WTC11 (cell line): Measurements from ENCODE around the gene PTX4. TPM values are rescaled to one million over a fixed set of nuclear protein-coding genes. Genes with fewer than 3 reads are reported as not detected.

ENCODE experiments used
- ATAC-seq: fragments of 200-7000 bp; cut with Tn5 transposase; 2 replicates; pipeline ENCODE4 v1.10.0; 2021; ENCODE audit warnings: mild to moderate bottlenecking, moderate library complexity
- CTCF ChIA-PET: fragments of 300-600 bp; sonication (Branson Sonifier 250); formaldehyde crosslinking; loops from one replicate; lab custom pipeline; 2021; ENCODE audit warnings: antibody characterized with exemption; lab: Charles Lee
- POLR2A ChIA-PET: fragments of 350-600 bp; sonication (Branson Sonifier 250); formaldehyde crosslinking; loops from one replicate; lab custom pipeline; 2021; ENCODE audit warnings: antibody characterized with exemption; lab: Charles Lee
- DNase-seq: peaks from one replicate; pipeline ENCODE4 v3.0.0; 2021; ENCODE audit warnings: low spot score
- H3K27ac Mint-ChIP-seq: 2 replicates; pipeline ENCODE4 v1.8.0; 2021; ENCODE audit warnings: mixed read lengths
- H3K27me3 Mint-ChIP-seq: 2 replicates; pipeline ENCODE4 v1.8.0; 2021; ENCODE audit warnings: low read depth, mild to moderate bottlenecking, moderate library complexity, mixed read lengths
- H3K36me3 Mint-ChIP-seq: 2 replicates; pipeline ENCODE4 v1.8.0; 2021; ENCODE audit warnings: mixed read lengths
- H3K4me1 Mint-ChIP-seq: 2 replicates; pipeline ENCODE4 v1.8.0; 2022; ENCODE audit warnings: mixed read lengths
- H3K4me3 Mint-ChIP-seq: 2 replicates; pipeline ENCODE4 v1.8.0; 2021; ENCODE audit warnings: mild to moderate bottlenecking, moderate library complexity, mixed read lengths
- H3K9me3 Mint-ChIP-seq: 2 replicates; pipeline ENCODE4 v1.8.0; 2021; ENCODE audit warnings: mixed read lengths
- ATF1 ChIP-seq: sonication (generic); formaldehyde crosslinking; IDR thresholded peaks from 2 replicates; pipeline ENCODE4 v1.8.1; 2023; ENCODE audit warnings: mild to moderate bottlenecking, moderate library complexity, missing genetic modification reagents
- CBFB ChIP-seq: sonication (generic); formaldehyde crosslinking; IDR thresholded peaks from 2 replicates; pipeline ENCODE4 v1.8.1; 2022; ENCODE audit warnings: mild to moderate bottlenecking, low read depth, missing genetic modification reagents
- CREM ChIP-seq: sonication (generic); formaldehyde crosslinking; IDR thresholded peaks from 2 replicates; pipeline ENCODE4 v1.8.1; 2022; ENCODE audit warnings: mild to moderate bottlenecking, missing genetic modification reagents, moderate library complexity
- E2F1 ChIP-seq: sonication (generic); formaldehyde crosslinking; IDR thresholded peaks from 2 replicates; pipeline ENCODE4 v1.8.0; 2022; ENCODE audit warnings: mild to moderate bottlenecking, missing genetic modification reagents
- FOXJ3 ChIP-seq: sonication (generic); formaldehyde crosslinking; IDR thresholded peaks from 2 replicates; pipeline ENCODE4 v1.9.0; 2021; ENCODE audit warnings: missing genetic modification reagents, mild to moderate bottlenecking, borderline replicate concordance
- FOXK1 ChIP-seq: sonication (generic); formaldehyde crosslinking; IDR thresholded peaks from 2 replicates; pipeline ENCODE4 v1.8.0; 2022; ENCODE audit warnings: mild to moderate bottlenecking, moderate library complexity, missing genetic modification reagents
- FOXP1 ChIP-seq: sonication (generic); formaldehyde crosslinking; IDR thresholded peaks from 2 replicates; pipeline ENCODE4 v1.8.0; 2022; ENCODE audit warnings: missing genetic modification reagents, mild to moderate bottlenecking, moderate library complexity, borderline replicate concordance
- GTF2I ChIP-seq: fragments of 250-450 bp; sonication (Bioruptor Pico); conservative IDR thresholded peaks from 2 replicates; pipeline ENCODE4 v1.4.0; 2021; ENCODE audit warnings: mild to moderate bottlenecking
- HMGA2 ChIP-seq: fragments of 250-450 bp; sonication (Bioruptor Pico); IDR thresholded peaks from 2 replicates; pipeline ENCODE4 v1.4.0; 2021; ENCODE audit warnings: mild to moderate bottlenecking, moderate library complexity
- KAT7 ChIP-seq: sonication (generic); formaldehyde crosslinking; IDR thresholded peaks from 2 replicates; pipeline ENCODE4 v1.8.1; 2023; ENCODE audit warnings: missing genetic modification reagents, mild to moderate bottlenecking, borderline replicate concordance
- MYBL2 ChIP-seq: sonication (generic); formaldehyde crosslinking; IDR thresholded peaks from 2 replicates; pipeline ENCODE4 v1.8.1; 2023; ENCODE audit warnings: mild to moderate bottlenecking, moderate library complexity, missing genetic modification reagents
- NR2C2 ChIP-seq: sonication (generic); formaldehyde crosslinking; IDR thresholded peaks from 2 replicates; pipeline ENCODE4 v1.8.0; 2022; ENCODE audit warnings: mild to moderate bottlenecking, missing genetic modification reagents
- TEAD4 ChIP-seq: sonication (generic); formaldehyde crosslinking; IDR thresholded peaks from 2 replicates; pipeline ENCODE4 v1.8.0; 2022; ENCODE audit warnings: mild to moderate bottlenecking, missing genetic modification reagents
- TP53 ChIP-seq: sonication (generic); formaldehyde crosslinking; IDR thresholded peaks from 2 replicates; pipeline ENCODE4 v1.8.1; 2023; ENCODE audit warnings: mild to moderate bottlenecking, missing genetic modification reagents
- ZNF263 ChIP-seq: sonication (generic); formaldehyde crosslinking; IDR thresholded peaks from 2 replicates; pipeline ENCODE4 v1.8.1; 2022; ENCODE audit warnings: low read depth, mild to moderate bottlenecking, moderate library complexity, missing genetic modification reagents
- ZNF532 ChIP-seq: fragments of 250-450 bp; sonication (Bioruptor Pico); IDR thresholded peaks from 2 replicates; pipeline ENCODE4 v1.9.0; 2021; ENCODE audit warnings: mild to moderate bottlenecking, borderline replicate concordance
- ZNF671 ChIP-seq: fragments of 250-450 bp; sonication (Bioruptor Pico); IDR thresholded peaks from 2 replicates; pipeline ENCODE4 v1.8.0; 2021; ENCODE audit warnings: mild to moderate bottlenecking
- total RNA-seq: library from RNA; stranded (reverse); gene quantifications from 3 replicates; pipeline ENCODE4 v1.2.3, GENCODE V29; 2021
- TF ChIP-seq, protein P1 (sequence below): fragments of 200-600 bp; IDR thresholded peaks from 2 replicates; pipeline ENCODE4 v1.8.0; 2022; ENCODE audit warnings: antibody characterized with exemption
- TF ChIP-seq, protein P2 (sequence below): sonication (generic); formaldehyde crosslinking; IDR thresholded peaks from 2 replicates; pipeline ENCODE4 v1.8.1; 2023; ENCODE audit warnings: mild to moderate bottlenecking, missing genetic modification reagents
- TF ChIP-seq, protein P3 (sequence below): fragments of 250-450 bp; sonication (Bioruptor Pico); IDR thresholded peaks from 2 replicates; pipeline ENCODE4 v1.9.0; 2021; ENCODE audit warnings: mild to moderate bottlenecking
- TF ChIP-seq, protein P4 (sequence below): fragments of 250-450 bp; sonication (Bioruptor Pico); IDR thresholded peaks from 2 replicates; pipeline ENCODE4 v1.8.0; 2021; ENCODE audit warnings: mild to moderate bottlenecking
- TF ChIP-seq, protein P5 (sequence below): sonication (generic); formaldehyde crosslinking; IDR thresholded peaks from 2 replicates; pipeline ENCODE4 v1.8.0; 2022; ENCODE audit warnings: mild to moderate bottlenecking, missing genetic modification reagents
- TF ChIP-seq, protein P6 (sequence below): fragments of 250-450 bp; sonication (Bioruptor Pico); IDR thresholded peaks from 2 replicates; pipeline ENCODE4 v1.9.0; 2021; ENCODE audit warnings: moderate library complexity, mild to moderate bottlenecking, inconsistent platforms, borderline replicate concordance

PTX4 gene
- total RNA-seq, 1 experiment from 2014 or later = 0.26 TPM

- TF ChIP-seq, protein P1, sequence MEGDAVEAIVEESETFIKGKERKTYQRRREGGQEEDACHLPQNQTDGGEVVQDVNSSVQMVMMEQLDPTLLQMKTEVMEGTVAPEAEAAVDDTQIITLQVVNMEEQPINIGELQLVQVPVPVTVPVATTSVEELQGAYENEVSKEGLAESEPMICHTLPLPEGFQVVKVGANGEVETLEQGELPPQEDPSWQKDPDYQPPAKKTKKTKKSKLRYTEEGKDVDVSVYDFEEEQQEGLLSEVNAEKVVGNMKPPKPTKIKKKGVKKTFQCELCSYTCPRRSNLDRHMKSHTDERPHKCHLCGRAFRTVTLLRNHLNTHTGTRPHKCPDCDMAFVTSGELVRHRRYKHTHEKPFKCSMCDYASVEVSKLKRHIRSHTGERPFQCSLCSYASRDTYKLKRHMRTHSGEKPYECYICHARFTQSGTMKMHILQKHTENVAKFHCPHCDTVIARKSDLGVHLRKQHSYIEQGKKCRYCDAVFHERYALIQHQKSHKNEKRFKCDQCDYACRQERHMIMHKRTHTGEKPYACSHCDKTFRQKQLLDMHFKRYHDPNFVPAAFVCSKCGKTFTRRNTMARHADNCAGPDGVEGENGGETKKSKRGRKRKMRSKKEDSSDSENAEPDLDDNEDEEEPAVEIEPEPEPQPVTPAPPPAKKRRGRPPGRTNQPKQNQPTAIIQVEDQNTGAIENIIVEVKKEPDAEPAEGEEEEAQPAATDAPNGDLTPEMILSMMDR = no peak
- TF ChIP-seq CBFB (CRISPR knock-in tag) = no peak
- no peak for TF ChIP-seq FOXJ3 (CRISPR knock-in tag)
- TF ChIP-seq MYBL2 = no peak
Measured at GRCh38 chr16:1520461-1520860, 31.7 kb upstream of the PTX4 start (continued).

- POLR2A ChIA-PET = no interaction called here
- no peak overlapping the region for H3K27ac Mint-ChIP-seq
- H3K4me1 Mint-ChIP-seq = no peaks in the 10 kb centered on the region
- H3K36me3 Mint-ChIP-seq = peaks cover 5% of the 10 kb centered on the region; the same call in 1 of the 2 replicates
- CTCF ChIA-PET = interaction anchor here (0.9 kb wide), 1 partner anchor 8 kb away, joined by 3 read pairs; no protein-coding TSS in a partner anchor
- H3K27me3 Mint-ChIP-seq = no peaks in the 10 kb centered on the region; the same call in 1 of the 2 replicates
- DNase-seq (no peak), ATAC-seq (no peak)
- H3K9me3 Mint-ChIP-seq = peaks cover 9% of the 10 kb centered on the region
- TF ChIP-seq, protein P2, sequence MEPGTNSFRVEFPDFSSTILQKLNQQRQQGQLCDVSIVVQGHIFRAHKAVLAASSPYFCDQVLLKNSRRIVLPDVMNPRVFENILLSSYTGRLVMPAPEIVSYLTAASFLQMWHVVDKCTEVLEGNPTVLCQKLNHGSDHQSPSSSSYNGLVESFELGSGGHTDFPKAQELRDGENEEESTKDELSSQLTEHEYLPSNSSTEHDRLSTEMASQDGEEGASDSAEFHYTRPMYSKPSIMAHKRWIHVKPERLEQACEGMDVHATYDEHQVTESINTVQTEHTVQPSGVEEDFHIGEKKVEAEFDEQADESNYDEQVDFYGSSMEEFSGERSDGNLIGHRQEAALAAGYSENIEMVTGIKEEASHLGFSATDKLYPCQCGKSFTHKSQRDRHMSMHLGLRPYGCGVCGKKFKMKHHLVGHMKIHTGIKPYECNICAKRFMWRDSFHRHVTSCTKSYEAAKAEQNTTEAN (CRISPR knock-in tag) = no peak
- TF ChIP-seq, protein P3, sequence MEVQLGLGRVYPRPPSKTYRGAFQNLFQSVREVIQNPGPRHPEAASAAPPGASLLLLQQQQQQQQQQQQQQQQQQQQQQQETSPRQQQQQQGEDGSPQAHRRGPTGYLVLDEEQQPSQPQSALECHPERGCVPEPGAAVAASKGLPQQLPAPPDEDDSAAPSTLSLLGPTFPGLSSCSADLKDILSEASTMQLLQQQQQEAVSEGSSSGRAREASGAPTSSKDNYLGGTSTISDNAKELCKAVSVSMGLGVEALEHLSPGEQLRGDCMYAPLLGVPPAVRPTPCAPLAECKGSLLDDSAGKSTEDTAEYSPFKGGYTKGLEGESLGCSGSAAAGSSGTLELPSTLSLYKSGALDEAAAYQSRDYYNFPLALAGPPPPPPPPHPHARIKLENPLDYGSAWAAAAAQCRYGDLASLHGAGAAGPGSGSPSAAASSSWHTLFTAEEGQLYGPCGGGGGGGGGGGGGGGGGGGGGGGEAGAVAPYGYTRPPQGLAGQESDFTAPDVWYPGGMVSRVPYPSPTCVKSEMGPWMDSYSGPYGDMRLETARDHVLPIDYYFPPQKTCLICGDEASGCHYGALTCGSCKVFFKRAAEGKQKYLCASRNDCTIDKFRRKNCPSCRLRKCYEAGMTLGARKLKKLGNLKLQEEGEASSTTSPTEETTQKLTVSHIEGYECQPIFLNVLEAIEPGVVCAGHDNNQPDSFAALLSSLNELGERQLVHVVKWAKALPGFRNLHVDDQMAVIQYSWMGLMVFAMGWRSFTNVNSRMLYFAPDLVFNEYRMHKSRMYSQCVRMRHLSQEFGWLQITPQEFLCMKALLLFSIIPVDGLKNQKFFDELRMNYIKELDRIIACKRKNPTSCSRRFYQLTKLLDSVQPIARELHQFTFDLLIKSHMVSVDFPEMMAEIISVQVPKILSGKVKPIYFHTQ (CRISPR knock-in tag) = no peak
- TF ChIP-seq NR2C2 (CRISPR knock-in tag) = no peak
- TF ChIP-seq, protein P4, sequence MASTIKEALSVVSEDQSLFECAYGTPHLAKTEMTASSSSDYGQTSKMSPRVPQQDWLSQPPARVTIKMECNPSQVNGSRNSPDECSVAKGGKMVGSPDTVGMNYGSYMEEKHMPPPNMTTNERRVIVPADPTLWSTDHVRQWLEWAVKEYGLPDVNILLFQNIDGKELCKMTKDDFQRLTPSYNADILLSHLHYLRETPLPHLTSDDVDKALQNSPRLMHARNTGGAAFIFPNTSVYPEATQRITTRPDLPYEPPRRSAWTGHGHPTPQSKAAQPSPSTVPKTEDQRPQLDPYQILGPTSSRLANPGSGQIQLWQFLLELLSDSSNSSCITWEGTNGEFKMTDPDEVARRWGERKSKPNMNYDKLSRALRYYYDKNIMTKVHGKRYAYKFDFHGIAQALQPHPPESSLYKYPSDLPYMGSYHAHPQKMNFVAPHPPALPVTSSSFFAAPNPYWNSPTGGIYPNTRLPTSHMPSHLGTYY = no peak
- TF ChIP-seq CREM (CRISPR knock-in tag) = no peak
- TF ChIP-seq HMGA2 (CRISPR knock-in tag) = no peak
- TF ChIP-seq ZNF671 = no peak
- TF ChIP-seq, protein P5, sequence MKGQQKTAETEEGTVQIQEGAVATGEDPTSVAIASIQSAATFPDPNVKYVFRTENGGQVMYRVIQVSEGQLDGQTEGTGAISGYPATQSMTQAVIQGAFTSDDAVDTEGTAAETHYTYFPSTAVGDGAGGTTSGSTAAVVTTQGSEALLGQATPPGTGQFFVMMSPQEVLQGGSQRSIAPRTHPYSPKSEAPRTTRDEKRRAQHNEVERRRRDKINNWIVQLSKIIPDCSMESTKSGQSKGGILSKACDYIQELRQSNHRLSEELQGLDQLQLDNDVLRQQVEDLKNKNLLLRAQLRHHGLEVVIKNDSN = no peak
- TF ChIP-seq ZNF532 (CRISPR knock-in tag) = no peak
- no peak for TF ChIP-seq KAT7 (CRISPR knock-in tag)
- no peak for TF ChIP-seq FOXP1 (CRISPR knock-in tag)
- TF ChIP-seq, protein P6, sequence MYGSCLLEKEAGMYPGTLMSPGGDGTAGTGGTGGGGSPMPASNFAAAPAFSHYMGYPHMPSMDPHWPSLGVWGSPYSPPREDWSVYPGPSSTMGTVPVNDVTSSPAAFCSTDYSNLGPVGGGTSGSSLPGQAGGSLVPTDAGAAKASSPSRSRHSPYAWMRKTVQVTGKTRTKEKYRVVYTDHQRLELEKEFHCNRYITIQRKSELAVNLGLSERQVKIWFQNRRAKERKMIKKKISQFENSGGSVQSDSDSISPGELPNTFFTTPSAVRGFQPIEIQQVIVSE (CRISPR knock-in tag) = no peak
- TF ChIP-seq E2F1 (CRISPR knock-in tag) = no peak
- no peak for TF ChIP-seq TEAD4 (CRISPR knock-in tag)
- TF ChIP-seq FOXK1 (CRISPR knock-in tag) = no peak
- no peak for TF ChIP-seq ZNF263 (CRISPR knock-in tag)
- TF ChIP-seq TP53 = no peak
- no peak for TF ChIP-seq GTF2I (CRISPR knock-in tag)
- no peak for TF ChIP-seq ATF1 (CRISPR knock-in tag)
- H3K4me3 Mint-ChIP-seq = no peak overlapping the region
Measured at GRCh38 chr16:1519831-1520230, 31.1 kb upstream of the PTX4 start.
